ENCODE data around the gene EXOSC1.

EXOSC1 gene, protein sequence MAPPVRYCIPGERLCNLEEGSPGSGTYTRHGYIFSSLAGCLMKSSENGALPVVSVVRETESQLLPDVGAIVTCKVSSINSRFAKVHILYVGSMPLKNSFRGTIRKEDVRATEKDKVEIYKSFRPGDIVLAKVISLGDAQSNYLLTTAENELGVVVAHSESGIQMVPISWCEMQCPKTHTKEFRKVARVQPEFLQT

DNA sequence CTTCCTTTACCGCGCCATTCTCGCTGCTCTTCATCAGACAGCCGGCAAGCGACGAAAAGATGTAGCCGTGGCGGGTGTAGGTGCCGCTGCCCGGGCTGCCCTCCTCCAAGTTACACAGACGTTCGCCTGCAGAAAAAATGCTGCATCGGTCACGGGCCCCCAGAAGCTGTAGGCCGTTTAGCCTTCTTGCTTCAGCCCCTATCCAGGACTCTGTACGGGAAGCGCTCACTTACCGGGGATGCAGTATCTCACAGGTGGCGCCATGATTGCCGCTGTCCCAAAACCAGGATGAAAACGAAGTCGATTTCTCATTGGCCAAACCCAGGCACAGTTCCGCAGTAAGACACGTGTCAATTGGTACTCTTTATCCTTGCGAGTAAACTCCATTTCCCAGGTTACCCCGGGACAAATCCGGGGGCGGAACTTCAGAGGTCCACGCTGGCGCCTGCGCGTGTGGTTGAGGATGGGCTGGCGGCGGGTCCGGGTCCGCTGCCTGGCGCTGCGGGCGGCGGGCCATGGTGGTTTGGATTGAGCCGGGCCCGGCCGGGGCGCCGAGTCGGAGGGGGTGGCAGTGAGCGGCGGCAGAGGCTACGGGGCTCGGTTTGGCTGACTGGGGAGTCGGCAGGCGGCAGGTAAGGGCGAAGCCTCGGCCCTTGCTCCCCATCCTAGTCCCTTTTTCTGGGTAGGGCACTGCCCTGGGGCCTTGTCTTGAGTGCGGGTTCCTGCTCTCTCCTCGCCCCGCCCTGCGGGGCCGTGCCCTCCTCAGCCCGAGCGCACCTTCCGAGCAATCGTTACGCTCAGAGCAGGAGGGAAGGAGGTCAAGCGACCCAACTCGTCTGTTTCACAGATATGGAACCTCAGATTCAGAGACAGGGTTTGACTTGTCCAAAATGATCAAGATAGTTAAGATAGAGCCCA lies at the start of gene EXOSC1, which contains the start of gene ZDHHC16:
EXOSC1 (minus strand) TSS at position 285 of the 918 bp plus-strand sequence; CDS start at position 264, 21 bp downstream.
ZDHHC16 (plus strand) TSS at position 454 of the 918 bp plus-strand sequence. CDS start 5,501 bp downstream, outside the sequence.
- peak within 1 kb of the TSS; percentile 75 for H3K4me3 ChIP-seq (ENCODE audit: low read depth, low read length)
- TF ChIP-seq CTCF (IDR thresholded peaks at IDR 0.05; ENCODE audit: insufficient read depth, low read depth, low read length, missing control alignments) = peak; percentile 6
- DNase-seq (ENCODE audit: low read depth) = peak; percentile 96

GRCh38 chr10:97494863-97495506 lies 49.2 kb upstream of the EXOSC1 start:
- no peak for TF ChIP-seq CTCF (IDR thresholded peaks at IDR 0.05; ENCODE audit: insufficient read depth, low read depth, low read length, missing control alignments)
- DNase-seq (ENCODE audit: low read depth) = no peak
- no peak overlapping the region for H3K4me3 ChIP-seq (ENCODE audit: low read depth, low read length)

DNA sequence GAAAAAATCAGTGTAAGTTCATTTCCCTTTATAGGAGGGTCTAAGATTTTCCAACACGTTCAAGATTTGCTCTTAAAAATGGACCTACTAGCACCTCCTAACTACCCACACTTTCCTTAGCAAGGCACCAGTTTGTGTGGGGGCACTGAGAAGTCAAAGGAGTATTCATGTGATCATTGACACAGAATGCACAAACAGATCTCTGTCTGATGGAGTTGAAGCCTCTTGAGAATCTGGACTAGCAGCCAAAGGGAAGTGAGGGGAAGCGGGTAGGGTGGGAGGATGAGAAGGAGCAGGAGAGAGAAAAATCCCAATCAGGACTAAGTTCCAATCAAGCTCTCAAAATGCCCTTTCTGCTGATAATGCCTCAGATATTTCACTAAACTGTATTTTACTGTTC lies 48.3 kb upstream of the EXOSC1 start:
- no peak for DNase-seq (ENCODE audit: low read depth)
- no peak overlapping the region for H3K4me3 ChIP-seq (ENCODE audit: low read depth, low read length)
- no peak for TF ChIP-seq CTCF (IDR thresholded peaks at IDR 0.05; ENCODE audit: insufficient read depth, low read depth, low read length, missing control alignments)

- no peak for DNase-seq (ENCODE audit: low read depth)
- no peak overlapping the region for H3K4me3 ChIP-seq (ENCODE audit: low read depth, low read length)
- no peak for TF ChIP-seq CTCF (IDR thresholded peaks at IDR 0.05; ENCODE audit: insufficient read depth, low read depth, low read length, missing control alignments)
Measured at GRCh38 chr10:97490592-97490991, 44.8 kb upstream of the EXOSC1 start.

DNA sequence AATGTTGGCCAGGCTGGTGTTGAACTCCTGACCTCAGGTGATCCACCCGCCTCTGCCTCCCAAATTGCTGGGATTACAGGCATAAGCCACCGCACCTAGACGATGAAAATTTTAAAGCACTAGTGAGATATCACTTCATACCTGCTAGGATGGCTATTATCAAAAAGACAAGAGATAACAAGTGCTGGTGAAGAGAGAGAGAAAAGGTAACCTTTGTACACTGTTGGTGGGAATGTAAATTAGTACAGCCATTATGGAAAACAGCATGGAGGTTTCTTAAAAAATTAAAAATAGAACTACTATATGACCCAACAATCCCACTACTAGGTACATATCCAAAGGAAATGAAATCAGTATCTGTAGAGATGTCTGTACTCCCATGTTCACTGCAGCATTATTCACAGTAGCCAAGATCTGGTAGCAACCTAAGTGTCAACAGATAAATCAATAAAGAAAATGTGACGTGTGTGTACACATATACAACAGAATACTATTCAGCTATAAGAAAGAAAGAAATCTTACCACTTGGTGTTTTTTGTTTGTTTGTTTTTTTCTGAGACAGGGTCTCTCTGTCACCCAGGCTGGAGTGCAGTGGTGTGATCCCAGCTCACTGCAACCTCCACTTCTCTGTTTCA lies 40.0 kb upstream of the EXOSC1 start:
- no peak overlapping the region for H3K4me3 ChIP-seq (ENCODE audit: low read depth, low read length)
- no peak for DNase-seq (ENCODE audit: low read depth)
- no peak for TF ChIP-seq CTCF (IDR thresholded peaks at IDR 0.05; ENCODE audit: insufficient read depth, low read depth, low read length, missing control alignments)

- no peak for TF ChIP-seq CTCF (IDR thresholded peaks at IDR 0.05; ENCODE audit: insufficient read depth, low read depth, low read length, missing control alignments)
- no peak for DNase-seq (ENCODE audit: low read depth)
- H3K4me3 ChIP-seq (ENCODE audit: low read depth, low read length) = no peak overlapping the region
Measured at GRCh38 chr10:97483921-97484320, 38.1 kb upstream of the EXOSC1 start.

Data from GM12865 (cell line).